GM23338 (cell line): ENCODE measurements around the gene KDM1A. TPM values are rescaled to one million over a fixed set of nuclear protein-coding genes. Genes with fewer than 3 reads are reported as not detected.

Experiments
- ATAC-seq: fragments of 200-7000 bp; cut with Tn5 transposase; 3 replicates; pipeline ENCODE4 v1.9.1; 2020
- DNase-seq: peaks from one replicate; pipeline ENCODE4 v3.0.0-alpha.2; 2015; ENCODE audit warnings: low spot score
- H2AFZ ChIP-seq: fragments of 200-600 bp; sonication (generic); 2 replicates; pipeline ENCODE4 v1.8.0; 2016; ENCODE audit warnings: antibody characterized with exemption, mild to moderate bottlenecking, moderate library complexity
- H3F3A ChIP-seq: fragments of 200-600 bp; sonication (generic); replicated peaks from 2 replicates; pipeline ENCODE4 v1.8.0; 2017; ENCODE audit warnings: antibody characterized with exemption, mixed run types, low read depth
- H3K27ac ChIP-seq: fragments of 200-600 bp; sonication (generic); 2 replicates; pipeline ENCODE4 v1.6.1; 2016; ENCODE audit warnings: low read depth
- H3K27me3 ChIP-seq: fragments of 200-600 bp; sonication (generic); 2 replicates; pipeline ENCODE4 v1.8.0; 2016; ENCODE audit warnings: mild to moderate bottlenecking, mixed run types, moderate library complexity; ENCODE audit not compliant: insufficient read depth
- H3K36me3 ChIP-seq: fragments of 200-600 bp; sonication (generic); 2 replicates; pipeline ENCODE4 v1.8.0; 2016; ENCODE audit warnings: mild to moderate bottlenecking; ENCODE audit not compliant: insufficient read depth
- H3K4me1 ChIP-seq: fragments of 200-600 bp; sonication (generic); 2 replicates; pipeline ENCODE4 v1.8.0; 2016; ENCODE audit warnings: mild to moderate bottlenecking, moderate library complexity; ENCODE audit not compliant: insufficient read depth
- H3K4me2 ChIP-seq: fragments of 200-600 bp; sonication (generic); 2 replicates; pipeline ENCODE4 v1.7.1; 2017; ENCODE audit warnings: mixed run types
- H3K4me3 ChIP-seq: fragments of 200-600 bp; sonication (generic); 2 replicates; pipeline ENCODE4 v1.6.1; 2016; ENCODE audit warnings: mixed run types
- H3K79me2 ChIP-seq: fragments of 200-600 bp; sonication (generic); replicated peaks from 2 replicates; pipeline ENCODE4 v1.8.0; 2017; ENCODE audit warnings: mild to moderate bottlenecking; ENCODE audit not compliant: insufficient read depth
- H3K9me2 ChIP-seq: fragments of 200-600 bp; sonication (generic); 2 replicates; pipeline ENCODE4 v1.8.0; 2017; ENCODE audit not compliant: insufficient read depth
- H4K20me1 ChIP-seq: fragments of 200-600 bp; sonication (generic); replicated peaks from 2 replicates; pipeline ENCODE4 v1.8.0; 2017; ENCODE audit warnings: mild to moderate bottlenecking; ENCODE audit not compliant: insufficient read depth
- H3K27ac Mint-ChIP-seq: 2 replicates; pipeline ENCODE4 v1.8.0; 2020; ENCODE audit warnings: inconsistent platforms, mild to moderate bottlenecking, moderate library complexity, mixed read lengths
- H3K27me3 Mint-ChIP-seq: 3 replicates; pipeline ENCODE4 v1.8.0; 2022; ENCODE audit warnings: low read depth, mild to moderate bottlenecking, moderate library complexity, mixed read lengths, inconsistent platforms; ENCODE audit not compliant: insufficient read depth, poor library complexity
- H3K36me3 Mint-ChIP-seq: 3 replicates; pipeline ENCODE4 v1.8.0; 2021; ENCODE audit warnings: low read depth, mild to moderate bottlenecking, inconsistent platforms, moderate library complexity, mixed read lengths
- H3K4me1 Mint-ChIP-seq: 3 replicates; pipeline ENCODE4 v1.8.0; 2020; ENCODE audit warnings: mild to moderate bottlenecking, inconsistent platforms, mixed read lengths
- H3K4me3 Mint-ChIP-seq: 3 replicates; pipeline ENCODE4 v1.8.0; 2021; ENCODE audit warnings: moderate library complexity, mild to moderate bottlenecking, inconsistent platforms, mixed read lengths
- H3K9me3 Mint-ChIP-seq: 3 replicates; pipeline ENCODE4 v1.8.0; 2020; ENCODE audit warnings: moderate library complexity, mild to moderate bottlenecking, inconsistent platforms, mixed read lengths
- CREB1 ChIP-seq: fragments of 250-450 bp; sonication (Bioruptor Pico); IDR thresholded peaks from 2 replicates; pipeline ENCODE4 v1.5.0; 2020; ENCODE audit warnings: low read depth, mild to moderate bottlenecking, moderate library complexity
- CTCF ChIP-seq, 2 experiments: fragments of 200-600 bp in 1 of 2; sonication (generic) in 1 of 2; conservative IDR thresholded peaks; 2 replicates each; pipeline versions ENCODE4 v1.5.1 to v1.6.1; 2016 to 2017; ENCODE audit warnings: antibody characterized with exemption in 2 of 2, low read depth in 2 of 2, mild to moderate bottlenecking in 2 of 2, moderate library complexity in 1 of 2
- ETS1 ChIP-seq: IDR thresholded peaks from 2 replicates; pipeline ENCODE4 v1.6.1; 2016; ENCODE audit warnings: antibody characterized with exemption
- EZH2 ChIP-seq: fragments of 200-600 bp; sonication (generic); IDR thresholded peaks from one replicate; pipeline ENCODE4 v1.8.0; 2017; ENCODE audit warnings: antibody characterized with exemption, mild to moderate bottlenecking, low read depth; ENCODE audit not compliant: unreplicated experiment
- EZH2phosphoT487 ChIP-seq: fragments of 200-600 bp; sonication (generic); IDR thresholded peaks from one replicate; pipeline ENCODE4 v1.8.1; 2018; ENCODE audit warnings: antibody characterized with exemption; ENCODE audit not compliant: unreplicated experiment
- NANOG ChIP-seq: IDR thresholded peaks from 2 replicates; pipeline ENCODE4 v1.6.1; 2016; ENCODE audit warnings: antibody characterized with exemption, borderline replicate concordance
- POLR2AphosphoS5 ChIP-seq: IDR thresholded peaks from 2 replicates; pipeline ENCODE4 v1.6.1; 2016; ENCODE audit warnings: antibody characterized with exemption, low read depth
- ZNF114 ChIP-seq: fragments of 250-450 bp; sonication (Bioruptor Pico); IDR thresholded peaks from 2 replicates; pipeline ENCODE4 v1.5.0; 2020; ENCODE audit warnings: mild to moderate bottlenecking, moderate library complexity
- ZNF331 ChIP-seq: fragments of 250-450 bp; sonication (Bioruptor Pico); IDR thresholded peaks from 2 replicates; pipeline ENCODE4 v1.5.0; 2020; ENCODE audit warnings: low read depth, mild to moderate bottlenecking, moderate library complexity
- polyA plus RNA-seq: library from polyadenylated mRNA; unstranded; fragments of >200 nt; fragmentation: Nextera tagmentation; extraction: Ambion mirVana; gene quantifications from 2 replicates; pipeline ENCODE4 v1.2.1, GENCODE V29; 2016
- total RNA-seq: library from RNA; depleted of rRNA; stranded (reverse); fragments of >200 nt; shearing (Covaris generic); gene quantifications from 2 replicates; pipeline ENCODE4 v1.2.3, GENCODE V29; 2014
- TF ChIP-seq, protein P1 (sequence below): IDR thresholded peaks from one replicate; pipeline ENCODE4 v1.6.1; 2018; ENCODE audit warnings: antibody characterized with exemption; ENCODE audit not compliant: unreplicated experiment

The KDM1A gene
- total and polyA plus RNA-seq, 2 experiments from 2014 or later: 86.4 to 252 TPM

DNA sequence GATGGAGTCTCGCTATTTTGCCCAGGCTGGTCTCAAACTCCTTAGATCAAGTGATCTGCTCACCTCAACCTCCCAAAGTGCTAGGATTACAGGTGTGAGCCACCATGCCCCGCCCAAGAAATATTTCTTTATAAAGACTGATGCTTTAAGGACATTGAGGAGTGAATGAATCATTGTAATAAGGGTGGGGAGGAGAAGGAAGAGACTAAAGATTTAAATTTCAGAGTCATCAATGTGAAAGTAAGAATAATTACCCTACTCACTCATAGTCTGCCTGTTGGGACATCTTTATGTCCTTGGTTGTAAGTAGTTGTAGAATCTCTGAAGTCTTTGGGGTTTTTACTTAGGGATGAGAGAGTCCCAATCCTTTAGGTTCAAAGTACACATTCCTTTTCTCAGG, 7.3 kb downstream of the KDM1A start (continued):
- TF ChIP-seq ETS1: no peak
- TF ChIP-seq CREB1 (CRISPR knock-in tag): no peak
- TF ChIP-seq EZH2: no peak
- no peak for TF ChIP-seq EZH2phosphoT487
- no peak for TF ChIP-seq CTCF (conservative IDR thresholded peaks at IDR 0.05; ENCODE audit: low read depth in 2 of 2)

DNA sequence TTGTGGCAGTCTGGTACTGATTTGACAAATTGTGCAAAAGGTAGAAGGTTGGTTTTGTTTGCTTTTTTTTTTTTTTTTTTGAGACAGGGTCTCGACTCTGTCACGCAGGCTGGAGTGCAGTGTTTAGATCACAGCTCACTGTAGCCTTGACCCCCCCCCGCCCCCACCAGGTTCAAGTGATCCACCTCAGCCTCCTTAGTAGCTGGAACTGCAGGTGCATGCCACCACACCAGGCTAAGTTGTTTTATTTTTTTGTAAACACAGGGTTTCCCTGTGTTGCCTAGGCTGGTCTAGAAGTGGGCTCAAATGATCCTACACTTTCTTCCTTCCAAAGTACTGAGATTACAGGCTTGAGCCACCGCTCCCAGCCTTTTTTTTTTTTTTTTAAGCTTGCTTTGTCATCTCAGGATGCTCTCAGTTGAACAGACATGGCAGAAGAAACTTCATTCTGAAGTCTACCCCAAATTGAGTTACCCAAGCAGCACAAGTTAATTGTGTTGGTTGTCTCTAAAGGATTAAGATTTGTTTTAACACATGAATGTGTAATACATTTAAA, 8.2 kb downstream of the KDM1A start:
- Histone ChIP-seq H3K27me3 (no peaks in the 10 kb centered on the region), H4K20me1 (peaks cover 92% of the 10 kb centered on the region), H3K36me3 (peaks cover 6% of the 10 kb centered on the region; the same call in 1 of the 2 replicates), H3F3A (no peaks in the 10 kb centered on the region), H3K4me1 (peaks cover 9% of the 10 kb centered on the region), H2AFZ (no peak overlapping the region), H3K4me3 (no peak overlapping the region), H3K79me2 (peaks cover 100% of the 10 kb centered on the region), H3K4me2 (0 out of 2 replicates have a peak overlapping the region, but pooled peaks have one; percentile 27), H3K9me2 (no peaks in the 10 kb centered on the region), H3K27ac (no peak overlapping the region)
- no peak for TF ChIP-seq ZNF331 (CRISPR knock-in tag)
- no peak for TF ChIP-seq NANOG
- TF ChIP-seq, protein P1, sequence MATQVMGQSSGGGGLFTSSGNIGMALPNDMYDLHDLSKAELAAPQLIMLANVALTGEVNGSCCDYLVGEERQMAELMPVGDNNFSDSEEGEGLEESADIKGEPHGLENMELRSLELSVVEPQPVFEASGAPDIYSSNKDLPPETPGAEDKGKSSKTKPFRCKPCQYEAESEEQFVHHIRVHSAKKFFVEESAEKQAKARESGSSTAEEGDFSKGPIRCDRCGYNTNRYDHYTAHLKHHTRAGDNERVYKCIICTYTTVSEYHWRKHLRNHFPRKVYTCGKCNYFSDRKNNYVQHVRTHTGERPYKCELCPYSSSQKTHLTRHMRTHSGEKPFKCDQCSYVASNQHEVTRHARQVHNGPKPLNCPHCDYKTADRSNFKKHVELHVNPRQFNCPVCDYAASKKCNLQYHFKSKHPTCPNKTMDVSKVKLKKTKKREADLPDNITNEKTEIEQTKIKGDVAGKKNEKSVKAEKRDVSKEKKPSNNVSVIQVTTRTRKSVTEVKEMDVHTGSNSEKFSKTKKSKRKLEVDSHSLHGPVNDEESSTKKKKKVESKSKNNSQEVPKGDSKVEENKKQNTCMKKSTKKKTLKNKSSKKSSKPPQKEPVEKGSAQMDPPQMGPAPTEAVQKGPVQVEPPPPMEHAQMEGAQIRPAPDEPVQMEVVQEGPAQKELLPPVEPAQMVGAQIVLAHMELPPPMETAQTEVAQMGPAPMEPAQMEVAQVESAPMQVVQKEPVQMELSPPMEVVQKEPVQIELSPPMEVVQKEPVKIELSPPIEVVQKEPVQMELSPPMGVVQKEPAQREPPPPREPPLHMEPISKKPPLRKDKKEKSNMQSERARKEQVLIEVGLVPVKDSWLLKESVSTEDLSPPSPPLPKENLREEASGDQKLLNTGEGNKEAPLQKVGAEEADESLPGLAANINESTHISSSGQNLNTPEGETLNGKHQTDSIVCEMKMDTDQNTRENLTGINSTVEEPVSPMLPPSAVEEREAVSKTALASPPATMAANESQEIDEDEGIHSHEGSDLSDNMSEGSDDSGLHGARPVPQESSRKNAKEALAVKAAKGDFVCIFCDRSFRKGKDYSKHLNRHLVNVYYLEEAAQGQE: no peak
- TF ChIP-seq CREB1 (CRISPR knock-in tag): no peak
- no peak for TF ChIP-seq EZH2
- no peak for TF ChIP-seq ZNF114 (CRISPR knock-in tag)
- TF ChIP-seq POLR2AphosphoS5: no peak
- no peak for TF ChIP-seq ETS1
- ATAC-seq (peak; percentile 31; the same call in 1 of the 3 replicates), DNase-seq (no peak)
- H3K27ac Mint-ChIP-seq: no peak overlapping the region
- peaks cover 45% of the 10 kb centered on the region for H3K4me1 Mint-ChIP-seq
- H3K4me3 Mint-ChIP-seq: no peak overlapping the region
- peaks cover 18% of the 10 kb centered on the region for H3K9me3 Mint-ChIP-seq
- no peaks in the 10 kb centered on the region for H3K27me3 Mint-ChIP-seq
- peaks cover 20% of the 10 kb centered on the region for H3K36me3 Mint-ChIP-seq
